ENCODE data around the gene IL37. TPM values are rescaled to one million over a fixed set of nuclear protein-coding genes. Genes with fewer than 3 reads are reported as not detected.
A peak's percentile ranks its signal among the peaks of the same experiment; 100 is the strongest.

IL37 gene
- total RNA-seq, result not detected in 2 replicates
- not detected in 2 replicates for polyA plus RNA-seq

DNA sequence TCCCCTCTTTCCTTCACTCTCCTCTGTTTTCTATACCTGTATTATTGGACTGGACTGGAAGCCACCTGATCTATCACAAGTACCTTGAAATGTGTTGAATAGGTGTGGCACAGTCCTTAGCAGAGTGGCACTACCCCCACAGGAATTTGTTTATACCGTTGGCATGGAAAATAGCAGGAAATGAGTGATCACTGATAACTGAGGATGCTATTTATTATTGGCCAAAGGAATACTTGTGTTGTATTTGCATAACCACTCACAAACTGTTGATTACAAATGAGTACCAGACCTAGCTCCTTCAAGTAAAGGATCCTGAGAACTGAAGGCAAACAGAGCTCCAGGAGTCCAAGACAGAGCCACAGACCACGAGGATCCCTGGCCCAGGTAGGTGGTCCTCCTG, at the start of gene IL37:
Gene IL37, plus strand, starts transcription at position 301 of the 400 bp plus-strand sequence. CDS start 1,848 bp downstream, outside the sequence.
- no peaks in the 10 kb centered on the region for H3K36me3 ChIP-seq
- no peak within 1 kb of the TSS for H3K27ac ChIP-seq
- DNase-seq (ENCODE audit: low read depth in 1 of 2, low spot score in 1 of 2), result no peak
- H3K4me3 ChIP-seq, result no peak within 1 kb of the TSS
- H3K27me3 ChIP-seq, result no peaks in the 10 kb centered on the region
- H3K9me3 ChIP-seq (ENCODE audit: low read depth), result no peaks in the 10 kb centered on the region
- TF ChIP-seq, protein P1, sequence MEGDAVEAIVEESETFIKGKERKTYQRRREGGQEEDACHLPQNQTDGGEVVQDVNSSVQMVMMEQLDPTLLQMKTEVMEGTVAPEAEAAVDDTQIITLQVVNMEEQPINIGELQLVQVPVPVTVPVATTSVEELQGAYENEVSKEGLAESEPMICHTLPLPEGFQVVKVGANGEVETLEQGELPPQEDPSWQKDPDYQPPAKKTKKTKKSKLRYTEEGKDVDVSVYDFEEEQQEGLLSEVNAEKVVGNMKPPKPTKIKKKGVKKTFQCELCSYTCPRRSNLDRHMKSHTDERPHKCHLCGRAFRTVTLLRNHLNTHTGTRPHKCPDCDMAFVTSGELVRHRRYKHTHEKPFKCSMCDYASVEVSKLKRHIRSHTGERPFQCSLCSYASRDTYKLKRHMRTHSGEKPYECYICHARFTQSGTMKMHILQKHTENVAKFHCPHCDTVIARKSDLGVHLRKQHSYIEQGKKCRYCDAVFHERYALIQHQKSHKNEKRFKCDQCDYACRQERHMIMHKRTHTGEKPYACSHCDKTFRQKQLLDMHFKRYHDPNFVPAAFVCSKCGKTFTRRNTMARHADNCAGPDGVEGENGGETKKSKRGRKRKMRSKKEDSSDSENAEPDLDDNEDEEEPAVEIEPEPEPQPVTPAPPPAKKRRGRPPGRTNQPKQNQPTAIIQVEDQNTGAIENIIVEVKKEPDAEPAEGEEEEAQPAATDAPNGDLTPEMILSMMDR (IDR thresholded peaks at IDR 0.05; ENCODE audit: low read depth, low read length), result no peak
- no peaks in the 10 kb centered on the region for H3K4me1 ChIP-seq (ENCODE audit: low read depth)

GRCh38 chr2:112864072-112864471, 46.9 kb upstream of the IL37 start:
- no peaks in the 10 kb centered on the region for H3K9me3 ChIP-seq (ENCODE audit: low read depth)
- H3K4me1 ChIP-seq (ENCODE audit: low read depth), result no peaks in the 10 kb centered on the region
- no peaks in the 10 kb centered on the region for H3K36me3 ChIP-seq
- no peak overlapping the region for H3K4me3 ChIP-seq
- TF ChIP-seq, protein P1 (IDR thresholded peaks at IDR 0.05; ENCODE audit: low read depth, low read length), result no peak
- no peak overlapping the region for H3K27ac ChIP-seq
- H3K27me3 ChIP-seq, result no peaks in the 10 kb centered on the region
- no peak for DNase-seq (ENCODE audit: low read depth in 1 of 2, low spot score in 1 of 2)

- Histone ChIP-seq H3K9me3 (ENCODE audit: low read depth) (no peaks in the 10 kb centered on the region), H3K27me3 (no peaks in the 10 kb centered on the region), H3K4me1 (ENCODE audit: low read depth) (no peaks in the 10 kb centered on the region), H3K4me3 (no peak overlapping the region), H3K27ac (no peak overlapping the region), H3K36me3 (no peaks in the 10 kb centered on the region)
- TF ChIP-seq, protein P1 (IDR thresholded peaks at IDR 0.05; ENCODE audit: low read depth, low read length), result no peak
- no peak for DNase-seq (ENCODE audit: low read depth in 1 of 2, low spot score in 1 of 2)
Measured at GRCh38 chr2:112866128-112866835, 44.7 kb upstream of the IL37 start.

DNA sequence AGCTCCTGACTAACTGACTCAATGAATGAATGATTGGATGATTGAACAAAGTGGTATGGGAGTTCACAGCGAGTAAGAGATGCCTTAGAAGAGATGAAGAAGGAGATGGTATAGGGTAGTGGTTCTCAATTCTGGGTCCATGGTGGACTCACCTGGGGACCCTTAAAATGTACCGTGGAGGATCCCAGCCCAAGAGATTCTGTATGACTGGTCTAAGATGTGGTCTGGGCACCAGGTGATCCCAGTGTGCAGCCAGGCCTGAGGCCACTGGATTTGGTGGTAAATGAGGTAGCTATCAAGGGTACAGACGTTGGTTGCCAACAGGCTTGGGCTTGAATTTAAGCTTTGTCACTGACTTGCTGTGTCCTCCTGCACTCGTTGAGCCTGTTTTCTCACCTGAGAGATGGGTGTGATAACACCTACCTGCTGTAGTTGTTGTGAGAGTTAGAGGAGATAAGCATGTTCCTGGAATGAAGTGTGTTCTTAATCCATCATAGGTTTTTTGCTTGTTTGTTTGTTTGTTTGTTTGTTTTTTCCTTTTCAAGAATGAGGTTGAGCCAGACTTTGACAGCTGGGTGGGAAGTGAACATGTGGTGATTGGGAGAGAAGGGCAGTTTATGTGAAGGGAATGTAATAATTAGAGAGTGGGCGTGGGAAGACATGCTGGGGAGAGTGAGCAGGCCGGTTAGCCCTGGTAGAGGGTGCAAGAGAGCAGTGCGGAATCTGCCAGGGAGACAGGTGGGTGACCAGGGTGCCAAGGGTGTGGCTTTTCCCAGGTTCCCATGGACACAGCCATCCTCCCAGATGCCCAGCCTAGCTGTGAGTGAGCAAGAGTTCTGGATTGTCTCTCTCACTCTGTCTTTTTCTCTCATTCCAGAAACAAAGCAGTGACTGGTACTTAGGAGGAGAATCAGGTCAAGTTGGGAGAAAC, 43.0 kb upstream of the IL37 start:
- DNase-seq (ENCODE audit: low read depth in 1 of 2, low spot score in 1 of 2), result no peak
- no peaks in the 10 kb centered on the region for H3K36me3 ChIP-seq
- no peak overlapping the region for H3K27ac ChIP-seq
- H3K9me3 ChIP-seq (ENCODE audit: low read depth), result no peaks in the 10 kb centered on the region
- H3K4me1 ChIP-seq (ENCODE audit: low read depth), result no peaks in the 10 kb centered on the region
- TF ChIP-seq, protein P1 (IDR thresholded peaks at IDR 0.05; ENCODE audit: low read depth, low read length), result no peak
- H3K4me3 ChIP-seq, result no peak overlapping the region
- H3K27me3 ChIP-seq, result no peaks in the 10 kb centered on the region

- H3K9me3 ChIP-seq (ENCODE audit: low read depth), result no peaks in the 10 kb centered on the region
- no peaks in the 10 kb centered on the region for H3K27me3 ChIP-seq
- H3K27ac ChIP-seq, result no peak overlapping the region
- TF ChIP-seq, protein P1 (IDR thresholded peaks at IDR 0.05; ENCODE audit: low read depth, low read length), result no peak
- H3K4me1 ChIP-seq (ENCODE audit: low read depth), result no peaks in the 10 kb centered on the region
- H3K36me3 ChIP-seq, result no peaks in the 10 kb centered on the region
- peak; percentile 26 to 75 for DNase-seq (ENCODE audit: low read depth in 1 of 2, low spot score in 1 of 2)
- H3K4me3 ChIP-seq, result no peak overlapping the region
Measured at GRCh38 chr2:112869258-112869842, 41.6 kb upstream of the IL37 start.
